ENCODE results near the gene HOXC10.

Gene HOXC10

DNA sequence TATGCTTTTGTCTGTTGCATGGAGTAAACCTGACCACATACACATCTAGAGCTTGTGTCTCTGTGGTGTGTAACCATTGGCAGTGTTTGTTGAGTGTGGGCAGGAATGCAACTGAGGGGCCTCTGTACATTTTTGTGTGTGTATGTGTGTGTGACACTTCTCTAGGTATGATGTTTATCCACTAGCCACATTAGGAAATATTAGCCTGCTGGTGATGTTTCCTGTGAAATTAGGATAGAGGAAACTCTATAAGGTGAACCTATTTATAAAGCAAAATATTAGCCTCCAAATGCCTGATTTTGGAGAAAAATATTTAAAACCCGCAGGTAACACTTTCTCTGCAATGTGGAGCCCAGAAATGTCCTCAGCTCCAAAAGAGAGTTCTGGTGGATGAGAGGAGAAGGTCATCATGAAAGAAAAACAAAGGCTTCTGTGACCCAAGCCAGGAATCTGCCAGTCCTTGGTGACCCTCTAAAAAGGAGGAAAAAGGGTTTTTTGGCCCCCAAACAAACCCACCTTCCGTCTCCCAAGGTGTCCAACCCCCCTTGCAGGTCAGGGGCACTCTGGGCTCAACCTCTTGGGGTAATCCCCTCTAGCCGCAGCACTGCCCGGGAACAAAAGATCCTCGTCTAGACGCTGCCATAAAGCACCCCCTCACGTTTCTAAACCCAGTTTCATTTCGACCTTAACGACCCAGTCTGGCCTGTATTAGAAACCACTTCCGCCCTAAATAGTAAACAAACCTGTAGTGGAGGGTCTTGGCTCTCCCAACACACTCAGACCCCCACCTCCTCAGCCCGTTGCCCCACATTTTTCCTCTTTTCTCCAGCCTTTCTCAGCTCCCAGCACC lies 7.1 kb upstream of the HOXC10 start:
- DNase-seq (ENCODE audit: low read depth), result no peak

DNA sequence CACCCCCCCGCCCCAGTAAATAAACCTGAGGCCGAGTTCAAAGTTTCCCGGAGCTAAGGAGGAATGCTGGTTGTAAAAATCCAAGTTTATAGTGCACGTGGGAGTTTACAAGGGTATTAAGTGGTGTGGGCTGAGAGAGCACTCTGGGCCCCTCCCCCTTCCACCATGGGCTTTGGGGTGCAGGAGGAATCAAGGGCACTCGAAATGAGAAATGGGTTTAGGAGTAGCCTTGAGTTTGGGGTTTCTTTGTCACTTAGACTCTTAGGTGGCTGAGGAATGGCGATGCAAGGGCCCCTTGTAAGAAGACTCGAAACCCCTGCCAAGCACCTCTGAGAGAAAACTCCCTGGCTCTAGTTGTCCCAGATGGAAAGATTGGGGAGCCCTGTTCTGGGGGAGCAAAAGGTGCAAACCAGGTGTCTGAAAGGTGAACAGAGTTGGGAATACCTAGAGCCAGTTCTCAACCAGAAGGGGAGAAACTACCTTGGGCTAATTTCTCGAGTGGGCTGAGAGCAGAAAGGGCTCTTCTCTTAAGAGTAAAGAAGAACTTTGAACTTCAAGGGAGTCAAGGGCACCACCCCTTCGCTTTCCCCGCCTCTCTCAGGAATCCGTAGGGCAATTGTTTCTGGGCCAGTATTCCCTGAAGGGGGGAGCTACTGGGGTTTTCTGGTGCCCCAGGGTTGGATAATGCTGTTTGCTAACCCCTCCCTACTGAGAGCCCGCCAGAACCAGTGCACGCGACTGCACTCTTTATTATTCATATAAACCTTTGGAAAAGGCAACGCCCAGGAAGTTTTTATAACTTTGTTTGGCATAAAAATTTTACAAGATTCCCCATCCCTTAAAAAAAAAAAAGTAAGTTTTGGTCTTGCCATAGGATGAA lies 6.2 kb upstream of the HOXC10 start:
- no peak for DNase-seq (ENCODE audit: low read depth)

DNA sequence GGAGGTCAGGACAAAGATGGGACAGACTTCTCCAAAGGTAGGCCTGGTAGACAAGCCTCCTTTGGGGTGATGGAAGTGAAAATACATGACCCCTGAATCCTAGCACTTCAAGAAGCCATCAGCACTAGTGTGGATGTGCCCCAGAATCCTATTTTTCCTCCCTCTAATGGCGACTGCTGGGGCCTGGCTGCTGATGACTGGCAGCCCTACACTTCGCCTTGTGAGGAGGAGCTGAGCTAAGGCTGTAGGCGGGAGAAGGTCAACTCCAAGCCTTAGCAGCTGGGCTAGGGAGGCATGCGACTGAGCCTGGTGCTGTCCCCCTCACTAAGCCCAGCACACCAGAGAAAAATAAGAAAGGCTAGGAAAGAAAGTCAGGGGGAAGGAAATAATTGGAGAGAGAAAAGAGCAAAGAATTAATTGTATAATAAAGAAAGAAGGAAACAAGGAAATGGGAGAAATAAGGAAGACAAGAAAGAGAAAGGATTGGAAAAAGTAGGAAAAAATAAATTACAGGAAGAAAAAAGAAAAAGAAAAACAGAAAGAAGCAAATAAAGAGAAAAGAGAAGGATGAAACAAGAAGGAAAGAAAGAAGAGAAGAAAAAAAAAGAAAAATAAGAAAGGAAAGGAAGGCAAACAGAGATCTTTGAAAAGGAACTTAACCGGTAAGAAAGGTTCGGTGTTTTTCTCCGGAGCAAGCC lies 4.7 kb upstream of the HOXC10 start:
- DNase-seq (ENCODE audit: low read depth), result no peak

DNA sequence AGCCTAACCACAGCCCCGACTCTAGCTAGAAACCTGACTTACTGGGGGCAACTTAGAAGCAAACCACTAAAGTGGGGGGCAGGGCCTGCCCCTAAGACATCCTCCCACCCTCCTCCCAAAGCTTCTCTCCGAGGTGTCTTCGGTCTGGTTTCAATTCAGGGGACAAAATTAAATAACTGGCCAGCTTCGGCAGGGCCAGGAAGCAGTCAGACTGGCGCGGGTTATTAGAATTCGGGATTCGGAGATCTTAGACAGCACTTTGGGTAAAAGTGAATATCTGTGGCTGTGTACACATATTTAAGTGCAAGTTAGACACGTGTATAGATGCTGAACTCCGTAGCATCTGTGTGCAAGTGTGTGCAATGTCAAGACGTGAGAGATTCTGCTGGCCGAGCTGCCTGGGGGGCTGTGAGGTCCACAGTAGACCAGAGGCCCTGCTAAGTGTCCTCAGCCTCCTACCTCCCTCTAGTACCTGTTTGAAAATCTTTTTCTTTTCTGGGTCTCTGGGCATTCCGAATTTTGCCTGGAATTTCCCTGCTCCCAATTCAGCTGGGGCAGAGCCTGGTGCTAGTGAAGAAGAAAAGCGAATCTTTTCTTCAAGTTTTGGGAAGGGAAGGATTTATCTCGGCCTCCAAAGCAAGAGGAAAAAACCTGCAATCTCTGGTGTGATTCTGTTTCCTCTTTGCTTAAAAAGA lies 4.0 kb upstream of the HOXC10 start:
- DNase-seq (ENCODE audit: low read depth), result no peak

DNA sequence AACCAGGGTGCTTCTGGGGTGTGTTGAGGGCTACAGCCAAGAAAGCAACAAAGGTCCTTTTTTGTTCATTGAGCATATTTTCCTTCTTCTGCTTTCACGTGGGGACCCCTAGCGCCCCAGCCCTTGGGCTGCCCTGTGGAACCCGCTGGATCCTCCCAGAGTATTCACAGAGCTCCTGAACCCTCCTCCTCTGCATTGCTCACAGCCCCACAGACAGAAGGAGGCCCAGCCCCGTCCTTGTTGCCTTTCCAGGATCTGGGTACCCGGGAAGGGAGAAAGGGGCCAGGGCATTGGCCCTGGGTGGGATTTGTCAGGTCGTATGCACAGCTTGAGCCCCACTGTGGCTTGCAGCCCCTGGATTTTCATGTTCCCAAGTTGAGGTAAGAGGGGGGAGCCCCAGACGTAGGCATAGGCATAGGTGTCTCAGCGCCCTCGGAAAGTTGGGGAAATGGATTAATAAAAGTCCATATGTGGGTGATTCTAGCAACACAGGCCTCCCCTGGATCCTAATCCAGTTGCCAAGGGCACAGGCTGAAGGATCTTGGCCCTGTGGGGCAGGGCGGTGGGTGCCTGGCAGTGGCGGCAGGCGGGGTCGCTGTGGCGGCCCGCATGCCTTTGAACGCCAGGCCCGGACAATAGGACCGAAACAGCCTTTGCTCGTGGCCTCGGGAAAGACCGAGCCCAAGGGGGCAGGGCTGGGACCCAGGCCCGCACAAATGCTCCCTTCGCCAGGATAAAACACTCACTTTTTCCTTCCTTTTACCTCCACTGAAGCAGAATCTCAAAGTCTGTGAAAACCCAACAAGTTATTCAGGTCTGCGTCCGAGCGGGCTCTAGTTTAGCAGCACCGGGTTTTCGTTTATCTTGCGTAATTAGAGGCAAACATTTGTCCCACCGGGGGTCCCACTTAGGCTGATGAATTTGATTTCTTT lies 3.0 kb upstream of the HOXC10 start:
- no peak for DNase-seq (ENCODE audit: low read depth)

DNA sequence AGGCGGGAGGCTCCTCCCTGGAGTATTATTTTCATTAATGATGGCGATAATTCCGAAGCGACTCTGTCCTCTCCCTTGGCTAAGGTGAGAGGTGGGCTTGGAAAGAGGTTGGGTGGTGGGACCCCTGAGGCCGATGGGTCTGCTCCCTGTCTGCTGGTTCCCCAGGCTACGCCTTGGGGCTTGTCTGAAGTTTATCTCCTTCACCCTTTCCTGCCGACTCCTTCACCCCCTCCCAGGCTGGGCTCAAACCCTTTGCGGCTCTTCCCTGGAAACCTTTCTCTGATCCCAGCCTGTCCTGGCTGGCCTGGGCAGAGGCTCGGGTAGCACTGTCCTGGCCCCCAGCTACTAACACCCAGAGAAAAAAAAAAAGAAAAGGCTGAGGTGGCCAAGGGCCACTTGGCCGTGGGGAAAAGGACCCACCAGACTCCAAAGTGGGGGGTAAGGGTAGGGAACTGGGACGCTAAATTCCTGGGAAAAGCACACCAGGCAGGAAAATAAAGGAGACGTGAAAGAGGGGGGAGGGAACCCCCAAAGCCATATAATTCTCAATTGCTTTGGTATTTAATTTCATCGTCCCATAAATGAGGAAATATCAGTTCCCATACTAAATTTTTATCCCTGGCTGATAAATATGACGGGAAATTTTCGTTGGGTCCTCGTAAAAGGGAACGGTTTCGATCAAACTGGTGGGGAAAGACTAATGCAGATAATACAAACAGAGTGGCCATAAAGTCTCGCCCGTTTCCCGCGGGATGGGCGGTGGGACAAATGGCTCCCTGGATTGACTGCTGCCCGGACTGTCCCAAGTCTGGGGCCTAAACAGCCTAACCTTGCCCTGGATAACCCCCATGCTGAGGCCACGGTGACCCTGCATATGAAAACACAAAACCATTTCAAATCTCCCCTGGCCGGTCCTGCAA lies 2.0 kb upstream of the HOXC10 start:
- no peak for DNase-seq (ENCODE audit: low read depth)

DNA sequence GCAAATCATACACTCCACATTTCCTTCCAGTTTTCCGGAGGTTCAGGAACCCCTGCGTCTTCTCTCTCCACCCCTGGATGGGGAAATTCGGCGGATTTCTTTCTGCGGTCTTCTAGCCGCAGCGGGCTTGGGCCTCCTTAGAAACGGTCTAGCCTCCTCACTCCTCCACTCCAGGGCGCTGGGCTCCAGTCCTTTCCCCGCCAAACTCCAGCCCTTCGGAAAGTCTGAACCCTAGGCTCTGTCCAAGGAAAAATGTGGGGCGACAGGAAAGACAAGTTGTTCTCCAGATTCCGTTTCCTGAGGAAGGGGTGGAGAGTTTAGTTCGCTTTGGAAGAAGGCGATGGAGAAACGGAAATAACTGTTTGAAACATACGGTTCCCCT lies 1.4 kb upstream of the HOXC10 start:
- DNase-seq (ENCODE audit: low read depth), result no peak

GRCh38 chr12:53983950-53984572 lies 885 bp upstream of the HOXC10 start:
- DNase-seq (ENCODE audit: low read depth), result no peak

GRCh38 chr12:53985692-53985993 lies 697 bp downstream of the HOXC10 start:
- no peak for DNase-seq (ENCODE audit: low read depth)

DNA sequence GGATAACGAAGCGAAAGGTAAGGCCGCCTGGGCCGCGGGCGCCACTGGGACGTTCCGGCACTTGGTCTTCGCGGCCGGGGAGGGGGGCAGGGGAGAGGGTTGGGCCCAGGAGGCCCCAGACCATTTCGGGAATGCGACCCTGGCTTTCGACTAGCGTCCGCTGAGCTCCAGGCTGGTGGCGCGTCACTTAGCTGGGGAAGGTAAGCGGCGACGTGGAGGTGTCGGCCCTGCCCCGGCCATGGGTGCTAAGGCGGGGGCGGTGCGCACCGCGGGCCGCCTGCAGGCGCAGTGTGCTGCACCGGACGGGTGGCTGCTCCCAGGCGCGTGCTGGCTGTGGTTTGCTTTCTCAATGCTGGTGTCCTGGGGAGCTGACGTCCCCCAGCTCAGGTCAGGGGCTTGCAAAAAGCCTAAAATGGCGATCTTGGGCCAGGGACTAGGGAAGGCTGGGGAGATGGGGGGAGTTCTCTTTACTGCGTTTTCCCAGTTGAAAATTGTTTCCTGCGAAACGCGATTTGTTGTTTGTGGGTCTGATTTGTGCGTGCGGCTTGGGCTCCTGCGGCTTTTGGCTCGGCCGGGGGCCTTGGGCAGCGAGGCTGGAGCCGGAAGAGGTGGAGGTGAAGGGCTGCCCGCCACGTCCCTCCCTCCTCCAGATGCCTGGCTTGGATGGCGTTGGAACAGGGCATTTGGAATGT lies 1.2 kb downstream of the HOXC10 start:
- no peak for DNase-seq (ENCODE audit: low read depth)

DNA sequence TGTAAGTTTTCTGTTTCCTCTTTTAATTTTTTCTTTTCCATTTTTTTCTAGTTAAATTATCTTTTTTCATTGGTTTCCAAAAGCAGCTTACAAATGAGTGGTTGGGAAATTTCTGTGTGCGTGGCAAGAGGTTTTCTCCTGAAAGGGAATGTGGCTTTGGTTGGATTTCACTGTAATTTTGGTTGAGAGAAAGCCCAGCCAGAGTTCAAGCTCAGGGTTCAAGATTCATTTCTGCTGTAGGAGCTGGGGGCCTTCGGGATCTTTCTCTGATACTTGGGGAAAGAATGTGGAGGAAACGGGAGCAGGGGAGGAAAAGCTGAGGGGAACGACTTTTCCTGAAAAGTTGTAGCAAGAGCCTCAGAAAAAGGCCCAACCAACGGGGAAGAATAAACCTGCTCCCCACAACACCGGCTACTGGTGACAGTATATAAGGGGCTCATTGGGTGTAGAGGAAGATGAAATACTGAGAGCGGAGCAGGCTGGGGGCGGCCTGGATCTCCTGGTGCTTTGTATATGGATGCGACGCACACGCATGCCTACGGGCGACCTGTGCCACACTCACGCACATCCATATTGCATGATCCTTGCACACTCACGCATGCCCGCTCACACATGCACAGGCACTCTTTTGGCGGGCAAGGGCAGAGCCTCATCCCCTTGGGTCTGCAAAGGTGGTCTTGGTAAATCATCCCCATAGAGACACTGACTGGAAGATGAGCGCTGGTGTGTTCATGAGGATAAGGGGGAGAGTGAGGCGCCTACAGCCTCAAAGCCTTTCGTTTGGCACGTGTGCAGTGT lies 1.9 kb downstream of the HOXC10 start:
- no peak for DNase-seq (ENCODE audit: low read depth)

GRCh38 chr12:53987787-53988230 lies 2.9 kb downstream of the HOXC10 start:
- DNase-seq (ENCODE audit: low read depth), result no peak

DNA sequence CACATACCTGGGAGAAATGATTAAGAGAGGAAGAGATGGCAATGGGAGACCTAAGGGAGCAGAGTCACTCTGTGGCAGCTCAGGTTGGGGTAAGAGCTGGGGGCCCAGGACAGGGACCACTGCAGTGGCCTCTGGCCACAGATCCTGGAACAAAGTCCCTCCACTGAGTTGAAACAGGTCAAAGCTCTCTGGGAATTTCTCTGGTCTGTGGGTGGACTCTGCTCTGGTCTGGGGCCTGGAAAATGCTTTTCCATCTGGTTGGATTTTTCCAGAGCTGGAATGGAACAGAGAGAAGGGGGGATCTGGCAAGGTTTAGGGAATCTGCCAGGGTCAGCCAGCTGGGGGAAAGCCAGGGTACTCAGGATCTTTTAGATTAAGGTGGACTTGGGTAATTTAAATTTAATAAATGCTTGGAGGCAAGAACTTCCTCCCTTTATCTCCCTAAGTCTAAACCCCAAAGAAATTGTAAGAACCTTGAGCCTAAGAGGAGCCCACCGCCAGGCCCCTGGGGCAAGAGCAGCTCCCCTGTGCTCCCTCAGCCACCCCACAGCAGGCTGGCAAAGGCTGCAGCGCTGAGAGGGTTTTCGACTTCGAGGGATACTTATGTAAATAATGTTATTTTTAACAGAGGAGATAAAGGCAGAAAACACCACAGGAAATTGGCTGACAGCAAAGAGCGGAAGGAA lies 3.7 kb downstream of the HOXC10 start:
- no peak for DNase-seq (ENCODE audit: low read depth)

- DNase-seq (ENCODE audit: low read depth), result peak; percentile 6
Measured at GRCh38 chr12:53989227-53990113, 4.5 kb downstream of the HOXC10 start.

DNA sequence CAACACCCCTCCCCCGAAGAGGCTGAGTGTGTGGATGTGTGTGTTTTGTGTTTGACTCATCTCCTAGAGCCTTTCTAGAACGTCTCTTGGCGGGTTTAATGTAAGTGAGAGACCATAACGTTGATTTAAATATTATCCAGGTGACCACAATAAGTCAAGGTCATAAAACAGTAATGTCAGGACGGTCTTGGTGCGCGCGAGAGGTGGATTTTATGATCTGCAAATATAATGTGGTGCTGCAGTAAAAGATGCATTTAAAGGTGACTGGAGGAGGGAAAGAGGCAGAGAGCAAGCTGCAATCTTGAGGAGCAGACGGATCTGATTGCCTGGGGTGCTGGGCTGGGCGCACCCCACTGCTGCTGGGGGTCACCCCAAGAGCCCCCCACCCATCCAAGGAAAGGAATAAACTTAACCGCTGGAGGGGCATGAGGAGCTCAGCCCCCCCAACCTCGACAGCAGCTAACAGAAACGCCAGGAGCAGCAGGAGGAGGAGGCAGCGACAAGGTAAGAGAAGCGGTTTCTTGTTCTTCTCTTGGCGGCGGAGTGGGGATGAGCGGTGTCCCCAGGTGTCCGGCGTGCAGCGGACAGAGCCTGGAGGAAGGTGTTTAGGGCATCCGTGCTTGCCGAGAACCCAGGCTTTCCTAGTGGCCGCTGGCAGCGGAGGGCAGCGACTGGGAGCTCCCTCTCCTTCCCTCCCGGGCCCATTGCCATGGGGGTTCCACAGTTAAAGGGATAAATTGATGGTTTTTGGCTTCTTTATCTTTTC lies 5.5 kb downstream of the HOXC10 start:
- no peak for DNase-seq (ENCODE audit: low read depth)

DNA sequence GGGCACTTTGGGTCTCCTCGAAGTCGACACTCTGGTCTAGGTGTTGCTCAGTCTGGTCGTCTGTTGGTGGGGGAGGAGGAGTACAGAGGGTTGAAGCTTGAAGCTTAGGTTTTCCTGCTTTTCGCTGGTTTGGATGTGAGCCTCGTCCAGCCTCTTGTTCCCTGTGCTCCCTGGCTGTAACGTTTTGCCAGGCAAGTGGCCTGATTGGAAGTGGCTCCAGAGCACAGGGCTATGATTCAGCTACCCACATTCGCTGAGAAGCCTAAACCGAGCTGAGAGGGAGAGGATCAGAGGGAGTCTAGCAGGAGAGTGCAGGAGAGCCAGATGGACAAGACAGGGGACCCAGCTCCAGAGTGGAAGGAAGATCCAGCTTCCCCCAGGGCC lies 6.1 kb downstream of the HOXC10 start:
- no peak for DNase-seq (ENCODE audit: low read depth)

Data from non-pigmented ciliary epithelial cell (primary cell).